ENCODE measurements around the gene CD200.

GRCh38 chr3:112302881-112303763, 29.8 kb upstream of the CD200 start:
- TF ChIP-seq SUZ12 (IDR thresholded peaks at IDR 0.05) (no peak), BHLHE40 (IDR thresholded peaks at IDR 0.05; ENCODE audit: borderline replicate concordance) (no peak), SP1 (IDR thresholded peaks at IDR 0.05) (no peak), NFRKB (IDR thresholded peaks at IDR 0.05) (no peak), ELF4 (IDR thresholded peaks at IDR 0.05) (no peak), CTBP1 (IDR thresholded peaks at IDR 0.05; ENCODE audit: borderline replicate concordance) (no peak), TARDBP (IDR thresholded peaks at IDR 0.05) (no peak), FOXK2 (IDR thresholded peaks at IDR 0.05) (no peak), FOXM1 (IDR thresholded peaks at IDR 0.05; ENCODE audit: borderline replicate concordance) (no peak), PKNOX1 (IDR thresholded peaks at IDR 0.05) (no peak), L3MBTL2 (conservative IDR thresholded peaks at IDR 0.05) (no peak), ARNT (IDR thresholded peaks at IDR 0.05) (no peak), ZNF384 (IDR thresholded peaks at IDR 0.05) (no peak)

All from HEK293T (cell line).